Mesothelial cell of epicardium (in vitro differentiated cells): Measurements from ENCODE around the gene ATF4. TPM values are rescaled to one million over a fixed set of nuclear protein-coding genes. Genes with fewer than 3 reads are reported as not detected.

ENCODE experiments used
- DNase-seq, 2 experiments: peaks; one replicate each; pipeline ENCODE4 v3.0.0; 2021; ENCODE audit warnings: low spot score in 2 of 2; ENCODE audit not compliant: unreplicated experiment in 2 of 2
- H3K27ac Mint-ChIP-seq: 2 replicates; pipeline ENCODE4 v1.8.0; 2021; ENCODE audit warnings: mixed read lengths
- H3K27me3 Mint-ChIP-seq: 2 replicates; pipeline ENCODE4 v1.8.0; 2021; ENCODE audit warnings: low read depth, mixed read lengths
- H3K36me3 Mint-ChIP-seq: 2 replicates; pipeline ENCODE4 v1.8.0; 2021; ENCODE audit warnings: mixed read lengths
- H3K4me1 Mint-ChIP-seq: 2 replicates; pipeline ENCODE4 v1.8.0; 2021; ENCODE audit warnings: mixed read lengths
- H3K4me3 Mint-ChIP-seq: 2 replicates; pipeline ENCODE4 v1.8.0; 2021; ENCODE audit warnings: mild to moderate bottlenecking, moderate library complexity, mixed read lengths
- H3K9me3 Mint-ChIP-seq: 2 replicates; pipeline ENCODE4 v1.8.0; 2021; ENCODE audit warnings: mixed read lengths
- CTCF ChIP-seq: fragments of 200-600 bp; sonication (generic); IDR thresholded peaks from one replicate; pipeline ENCODE4 v1.5.0; 2021; ENCODE audit warnings: antibody characterized with exemption; ENCODE audit not compliant: unreplicated experiment
- total RNA-seq: library from RNA; stranded (reverse); gene quantifications from 3 replicates; pipeline ENCODE4 v1.2.1, GENCODE V29; 2021

ATF4 gene
- total RNA-seq, 1 donor from 2014 or later: 361 TPM

GRCh38 chr22:39558254-39558727, 37.9 kb downstream of the ATF4 start:
- no peak for TF ChIP-seq CTCF
- Mint-ChIP-seq H3K27ac (no peak overlapping the region), H3K9me3 (no peaks in the 10 kb centered on the region), H3K27me3 (peaks cover 63% of the 10 kb centered on the region), H3K36me3 (no peaks in the 10 kb centered on the region), H3K4me3 (peak overlapping the region; percentile 65), H3K4me1 (peaks cover 8% of the 10 kb centered on the region)
- DNase-seq: no peak

GRCh38 chr22:39558950-39559349, 38.6 kb downstream of the ATF4 start:
- TF ChIP-seq CTCF: no peak
- peak overlapping the region; percentile 46 for H3K4me3 Mint-ChIP-seq
- no peaks in the 10 kb centered on the region for H3K9me3 Mint-ChIP-seq

DNA sequence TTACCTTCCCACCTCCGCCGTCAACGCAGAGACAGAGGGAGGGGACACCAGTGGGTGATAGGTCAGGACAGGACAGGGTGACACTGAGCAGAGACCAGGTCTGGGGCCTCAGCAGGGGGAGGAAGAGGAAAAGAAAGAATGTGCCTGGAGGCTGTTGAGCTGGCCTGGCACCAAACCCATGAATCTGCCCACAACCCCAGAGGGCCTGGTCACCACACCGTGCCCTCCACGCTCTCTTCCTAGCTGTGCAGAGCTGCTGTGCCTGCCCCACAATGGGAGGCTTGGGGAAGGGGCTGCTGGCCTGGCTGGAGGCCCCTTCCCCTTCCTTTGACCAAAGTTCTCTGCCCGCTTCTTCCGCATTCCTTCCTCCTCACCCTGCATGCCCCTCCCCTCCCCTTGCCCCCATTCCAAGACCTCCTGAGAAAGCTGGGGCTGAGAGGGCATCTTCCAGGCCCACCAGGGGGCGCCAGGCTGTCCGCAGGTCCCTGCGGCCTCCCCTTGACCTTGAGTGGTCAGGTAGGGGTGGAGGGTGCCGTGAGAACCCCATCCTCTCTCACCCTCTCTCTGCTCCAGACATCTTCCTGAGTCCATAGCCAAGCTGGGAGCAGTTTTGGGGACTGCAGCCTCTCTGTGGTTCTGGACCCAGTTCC, 39.2 kb downstream of the ATF4 start:
- TF ChIP-seq CTCF: no peak
- Mint-ChIP-seq H3K27me3 (peaks cover 57% of the 10 kb centered on the region), H3K9me3 (no peaks in the 10 kb centered on the region), H3K27ac (no peak overlapping the region), H3K36me3 (no peaks in the 10 kb centered on the region), H3K4me1 (peaks cover 8% of the 10 kb centered on the region), H3K4me3 (no peak overlapping the region)
- no peak for DNase-seq

More at GRCh38 chr22:39558950-39559349, 38.6 kb downstream of the ATF4 start:
- Mint-ChIP-seq H3K27me3 (peaks cover 63% of the 10 kb centered on the region), H3K4me1 (peaks cover 8% of the 10 kb centered on the region), H3K36me3 (no peaks in the 10 kb centered on the region), H3K27ac (no peak overlapping the region)
- no peak for DNase-seq

DNA sequence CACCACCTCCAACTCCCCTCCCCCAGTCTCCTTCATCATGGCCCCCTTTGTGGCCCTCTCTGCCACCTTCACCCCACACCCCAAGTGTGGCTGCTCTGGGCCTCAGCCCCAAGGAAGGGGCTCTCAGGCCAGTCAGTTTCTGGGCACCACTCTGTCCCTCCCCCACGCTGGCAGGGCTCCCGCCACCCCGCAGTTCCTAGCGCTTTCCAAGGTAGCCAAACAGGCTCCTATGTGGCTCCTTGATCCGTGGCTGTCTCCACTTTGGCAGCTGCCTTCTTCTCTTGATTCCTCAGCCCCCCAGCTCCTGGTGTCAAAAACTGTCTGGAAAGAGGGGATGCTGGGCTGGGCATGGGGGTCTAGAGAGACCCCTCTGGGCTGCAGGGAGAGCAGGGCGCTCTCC, 39.8 kb downstream of the ATF4 start:
- peaks cover 55% of the 10 kb centered on the region for H3K27me3 Mint-ChIP-seq
- no peak overlapping the region for H3K4me3 Mint-ChIP-seq
- H3K27ac Mint-ChIP-seq: no peak overlapping the region
- no peak for TF ChIP-seq CTCF
- H3K36me3 Mint-ChIP-seq: no peaks in the 10 kb centered on the region
- H3K4me1 Mint-ChIP-seq: peaks cover 8% of the 10 kb centered on the region
- H3K9me3 Mint-ChIP-seq: no peaks in the 10 kb centered on the region
- DNase-seq: no peak

GRCh38 chr22:39562839-39563489, 42.6 kb downstream of the ATF4 start:
- Mint-ChIP-seq H3K9me3 (peaks cover 6% of the 10 kb centered on the region), H3K4me3 (no peak overlapping the region), H3K4me1 (peaks cover 6% of the 10 kb centered on the region), H3K27me3 (peaks cover 31% of the 10 kb centered on the region), H3K27ac (no peak overlapping the region), H3K36me3 (no peaks in the 10 kb centered on the region)
- TF ChIP-seq CTCF: no peak
- no peak for DNase-seq
